Fibroblast of lung (primary cell): ENCODE measurements around the gene RBM23. TPM values are rescaled to one million over a fixed set of nuclear protein-coding genes. Genes with fewer than 3 reads are reported as not detected.

Source experiments
- DNase-seq, 2 donors: peaks; one replicate each; pipeline versions ENCODE4 v3.0.0 to v3.0.0-alpha.2; 2010; ENCODE audit warnings: low read depth in 2 of 2
- H2AFZ ChIP-seq: 2 replicates; pipeline ENCODE4 v1.5.1; 2012; ENCODE audit warnings: low read length, control low read depth, inconsistent platforms
- H3K27ac ChIP-seq: 2 replicates; pipeline ENCODE4 v1.5.1; 2011; ENCODE audit warnings: low read length, control low read depth; ENCODE audit not compliant: insufficient read depth
- H3K27me3 ChIP-seq: 2 replicates; pipeline ENCODE4 v1.5.1; 2011; ENCODE audit warnings: mild to moderate bottlenecking, low read length; ENCODE audit not compliant: control insufficient read depth, insufficient read depth
- H3K36me3 ChIP-seq: 2 replicates; pipeline ENCODE4 v1.5.1; 2011; ENCODE audit warnings: low read length; ENCODE audit not compliant: control insufficient read depth, insufficient read depth
- H3K4me1 ChIP-seq: 2 replicates; pipeline ENCODE4 v1.5.1; 2011; ENCODE audit warnings: low read length; ENCODE audit not compliant: control insufficient read depth, insufficient read depth; ENCODE audit errors: extremely low read depth
- H3K4me2 ChIP-seq: 2 replicates; pipeline ENCODE4 v1.5.1; 2011; ENCODE audit warnings: low read length, control low read depth; ENCODE audit not compliant: insufficient read depth; ENCODE audit errors: extremely low read depth
- H3K4me3 ChIP-seq, 4 experiments: fragments of 200-600 bp in 1 of 4; sonication (generic) in 1 of 4; replicated peaks in 1 of 4; 2 replicates each; pipeline ENCODE4 v1.5.1; 2011 to 2016; ENCODE audit warnings: low read length in 4 of 4, low read depth in 3 of 4, mild to moderate bottlenecking in 3 of 4, control low read depth in 2 of 4, inconsistent platforms in 1 of 4, mixed read lengths in 1 of 4; ENCODE audit not compliant: insufficient read depth in 1 of 4; ENCODE audit errors: control extremely low read depth in 1 of 4
- H3K79me2 ChIP-seq: 2 replicates; pipeline ENCODE4 v1.5.1; 2012; ENCODE audit warnings: mild to moderate bottlenecking, low read length, inconsistent platforms; ENCODE audit not compliant: control insufficient read depth, insufficient read depth
- H3K9ac ChIP-seq: 2 replicates; pipeline ENCODE4 v1.5.1; 2011; ENCODE audit warnings: mild to moderate bottlenecking, low read length, control low read depth; ENCODE audit not compliant: insufficient read depth
- H3K9me3 ChIP-seq: 2 replicates; pipeline ENCODE4 v1.5.1; 2012; ENCODE audit warnings: low read depth, low read length; ENCODE audit not compliant: control insufficient read depth, insufficient read depth
- H4K20me1 ChIP-seq: 2 replicates; pipeline ENCODE4 v1.5.1; 2011; ENCODE audit warnings: low read length; ENCODE audit not compliant: control insufficient read depth, insufficient read depth; ENCODE audit errors: extremely low read depth
- EZH2 ChIP-seq: IDR thresholded peaks from 2 replicates; pipeline ENCODE4 v1.5.1; 2012; ENCODE audit warnings: low read length, control low read depth, mild to moderate bottlenecking; ENCODE audit errors: missing control alignments
- polyA plus RNA-seq, 2 donors: library from polyadenylated mRNA; depleted of rRNA in 1 of 2; stranded (reverse) in 1 of 2; unstranded in 1 of 2; fragments of >200 nt; gene quantifications; 2 replicates each; pipeline ENCODE4 v1.2.1, GENCODE V29; 2011 to 2012; ENCODE audit warnings: missing spikeins in 1 of 2
- total RNA-seq: library from RNA; depleted of rRNA; stranded (reverse); fragments of >200 nt; gene quantifications from 2 replicates; pipeline ENCODE4 v1.2.1, GENCODE V29; 2014
- TF ChIP-seq, protein P1 (sequence below), 2 donors: IDR thresholded peaks in 1 of 2; conservative IDR thresholded peaks in 1 of 2; 1 replicate in 1 of 2; 2 replicates in 1 of 2; pipeline ENCODE4 v1.5.1; 2011 to 2012; ENCODE audit warnings: low read length in 2 of 2, control low read depth in 1 of 2, inconsistent platforms in 1 of 2, low read depth in 1 of 2, mild to moderate bottlenecking in 1 of 2

RBM23 gene
- total and polyA plus RNA-seq, 2 donors (not counting 1 experiment from before 2014, with no cell fraction given), result 51.0 to 85.3 TPM

DNA sequence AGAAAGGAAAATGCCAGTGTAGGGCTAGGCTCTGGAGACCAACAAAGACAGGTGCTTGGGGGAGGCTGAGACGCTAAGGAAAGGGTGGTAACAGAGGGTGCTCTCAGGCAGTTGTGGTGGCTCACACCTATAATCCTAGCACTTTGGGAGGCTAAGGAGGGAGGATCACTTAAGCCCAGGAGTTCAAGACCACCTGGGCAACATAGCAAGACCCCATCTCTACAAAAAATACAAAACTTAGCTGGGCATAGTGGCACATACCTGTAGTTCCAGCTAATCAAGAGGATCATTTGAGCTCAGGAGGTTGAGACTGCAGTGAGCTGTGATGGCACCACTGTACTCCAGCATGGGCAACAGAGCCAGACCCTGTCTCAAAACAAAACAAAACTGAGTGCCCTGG lies 23.5 kb downstream of the RBM23 start:
- H3K9ac ChIP-seq, result no peak overlapping the region
- no peaks in the 10 kb centered on the region for H4K20me1 ChIP-seq
- H3K4me3 ChIP-seq, result no peak overlapping the region
- DNase-seq, result no peak
- H3K9me3 ChIP-seq, result no peaks in the 10 kb centered on the region
- H3K4me1 ChIP-seq, result peaks cover 10% of the 10 kb centered on the region
- H3K4me2 ChIP-seq, result no peak overlapping the region
- H2AFZ ChIP-seq, result no peak overlapping the region
- TF ChIP-seq EZH2, result no peak
- TF ChIP-seq, protein P1, sequence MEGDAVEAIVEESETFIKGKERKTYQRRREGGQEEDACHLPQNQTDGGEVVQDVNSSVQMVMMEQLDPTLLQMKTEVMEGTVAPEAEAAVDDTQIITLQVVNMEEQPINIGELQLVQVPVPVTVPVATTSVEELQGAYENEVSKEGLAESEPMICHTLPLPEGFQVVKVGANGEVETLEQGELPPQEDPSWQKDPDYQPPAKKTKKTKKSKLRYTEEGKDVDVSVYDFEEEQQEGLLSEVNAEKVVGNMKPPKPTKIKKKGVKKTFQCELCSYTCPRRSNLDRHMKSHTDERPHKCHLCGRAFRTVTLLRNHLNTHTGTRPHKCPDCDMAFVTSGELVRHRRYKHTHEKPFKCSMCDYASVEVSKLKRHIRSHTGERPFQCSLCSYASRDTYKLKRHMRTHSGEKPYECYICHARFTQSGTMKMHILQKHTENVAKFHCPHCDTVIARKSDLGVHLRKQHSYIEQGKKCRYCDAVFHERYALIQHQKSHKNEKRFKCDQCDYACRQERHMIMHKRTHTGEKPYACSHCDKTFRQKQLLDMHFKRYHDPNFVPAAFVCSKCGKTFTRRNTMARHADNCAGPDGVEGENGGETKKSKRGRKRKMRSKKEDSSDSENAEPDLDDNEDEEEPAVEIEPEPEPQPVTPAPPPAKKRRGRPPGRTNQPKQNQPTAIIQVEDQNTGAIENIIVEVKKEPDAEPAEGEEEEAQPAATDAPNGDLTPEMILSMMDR (conservative IDR thresholded peaks at IDR 0.05 in 1 of 2, IDR thresholded peaks at IDR 0.05 in 1 of 2; ENCODE audit: low read depth in 1 of 2, low read length in 2 of 2), result no peak
- H3K79me2 ChIP-seq, result no peaks in the 10 kb centered on the region
- no peaks in the 10 kb centered on the region for H3K27me3 ChIP-seq
- H3K27ac ChIP-seq, result no peak overlapping the region
- H3K36me3 ChIP-seq, result no peaks in the 10 kb centered on the region

DNA sequence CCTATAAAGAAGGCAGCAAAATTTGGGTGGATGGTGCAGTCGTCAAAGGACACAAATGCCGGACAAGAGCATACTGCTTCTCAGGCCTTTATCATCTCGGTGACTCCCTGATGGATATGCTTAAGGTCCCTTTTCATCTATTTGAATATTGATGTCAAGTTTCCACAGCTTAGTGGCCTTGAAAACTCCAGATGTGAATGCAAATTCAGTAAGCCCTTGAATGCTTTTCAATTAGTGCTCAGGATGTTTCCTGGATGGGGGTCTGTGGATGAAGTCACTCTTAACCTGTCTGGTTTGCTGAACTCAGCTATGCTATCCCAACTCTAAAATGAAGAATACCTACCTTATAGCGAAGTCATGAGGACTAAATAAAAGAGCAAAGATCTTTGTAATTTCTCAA lies 25.2 kb downstream of the RBM23 start:
- no peaks in the 10 kb centered on the region for H3K9me3 ChIP-seq
- DNase-seq, result no peak
- TF ChIP-seq, protein P1 (conservative IDR thresholded peaks at IDR 0.05 in 1 of 2, IDR thresholded peaks at IDR 0.05 in 1 of 2; ENCODE audit: low read depth in 1 of 2, low read length in 2 of 2), result no peak
- no peak for TF ChIP-seq EZH2

DNA sequence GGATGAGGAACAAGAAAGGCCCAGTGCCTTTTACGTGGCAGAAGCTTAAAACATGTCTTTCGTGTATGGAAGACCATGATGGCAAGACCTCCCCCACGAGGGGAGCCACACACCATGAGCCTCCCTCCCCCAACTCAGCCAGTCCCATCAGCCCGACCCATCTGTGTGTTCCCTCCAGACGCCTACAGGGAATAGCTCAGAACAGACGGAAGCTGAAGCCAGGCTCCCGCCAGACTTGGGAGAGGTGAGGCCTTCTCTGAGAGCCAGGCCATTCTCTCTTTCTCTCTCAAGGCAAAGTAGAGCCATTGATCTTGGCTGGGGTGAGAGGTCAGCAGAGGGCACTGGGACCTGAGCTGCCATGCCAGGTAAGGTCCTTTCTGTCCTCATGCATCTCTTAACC lies 26.5 kb downstream of the RBM23 start:
- DNase-seq, result no peak
- no peaks in the 10 kb centered on the region for H3K36me3 ChIP-seq
- no peak overlapping the region for H2AFZ ChIP-seq
- no peak overlapping the region for H3K9ac ChIP-seq
- TF ChIP-seq EZH2, result no peak
- TF ChIP-seq, protein P1 (conservative IDR thresholded peaks at IDR 0.05 in 1 of 2, IDR thresholded peaks at IDR 0.05 in 1 of 2; ENCODE audit: low read depth in 1 of 2, low read length in 2 of 2), result no peak
- no peak overlapping the region for H3K4me2 ChIP-seq
- H3K9me3 ChIP-seq, result no peaks in the 10 kb centered on the region
- peaks cover 2% of the 10 kb centered on the region for H3K4me1 ChIP-seq
- H3K4me3 ChIP-seq, result no peak overlapping the region
- H3K79me2 ChIP-seq, result no peaks in the 10 kb centered on the region
- no peaks in the 10 kb centered on the region for H4K20me1 ChIP-seq
- H3K27ac ChIP-seq, result no peak overlapping the region
- no peaks in the 10 kb centered on the region for H3K27me3 ChIP-seq

More for the DNA sequence above, 25.2 kb downstream of the RBM23 start:
- Histone ChIP-seq H3K4me1 (peaks cover 5% of the 10 kb centered on the region), H2AFZ (no peak overlapping the region), H3K4me3 (no peak overlapping the region), H3K36me3 (no peaks in the 10 kb centered on the region), H3K27me3 (no peaks in the 10 kb centered on the region), H3K4me2 (no peak overlapping the region), H3K79me2 (no peaks in the 10 kb centered on the region), H4K20me1 (no peaks in the 10 kb centered on the region), H3K9ac (no peak overlapping the region), H3K27ac (no peak overlapping the region)
